Activated naive CD4-positive, alpha-beta T cell (primary cell): ENCODE measurements around the gene CISTR.

Experiments
- DNase-seq, 4 experiments: peaks; one replicate each; lab custom pipeline; 2025; lab: John Stamatoyannopoulos, UW

The CISTR gene

GRCh38 chr12:53743266-53744129, 8.3 kb downstream of the CISTR start:
- peak in 3 of 4 experiments; percentile 30 to 46 (median 42) for DNase-seq

- DNase-seq: no peak
Observed at GRCh38 chr12:53740130-53740491, 11.7 kb downstream of the CISTR start.

- no peak for DNase-seq
Observed at GRCh38 chr12:53739214-53740129, 12.3 kb downstream of the CISTR start.

- DNase-seq: peak in 3 of 4 experiments; percentile 16 to 56 (median 21)
Observed at GRCh38 chr12:53738406-53739213, 13.2 kb downstream of the CISTR start.

GRCh38 chr12:53737951-53738405, 13.8 kb downstream of the CISTR start:
- no peak for DNase-seq

- no peak for DNase-seq
Observed at GRCh38 chr12:53737093-53737808, 14.5 kb downstream of the CISTR start.

- DNase-seq: no peak
Observed at GRCh38 chr12:53736592-53736991, 15.2 kb downstream of the CISTR start.

GRCh38 chr12:53735556-53735955, 16.2 kb downstream of the CISTR start:
- DNase-seq: no peak

- no peak for DNase-seq
Observed at GRCh38 chr12:53734425-53734824, 17.4 kb downstream of the CISTR start.

- no peak for DNase-seq
Observed at GRCh38 chr12:53733807-53734200, 18.0 kb downstream of the CISTR start.

GRCh38 chr12:53733051-53733806, 18.6 kb downstream of the CISTR start:
- no peak for DNase-seq

- DNase-seq: no peak
Observed at GRCh38 chr12:53729644-53730043, 22.1 kb downstream of the CISTR start.

GRCh38 chr12:53728206-53728605, 23.6 kb downstream of the CISTR start:
- DNase-seq: no peak

- DNase-seq: peak; percentile 86 to 94 (median 89)
Observed at GRCh38 chr12:53727310-53728041, 24.3 kb downstream of the CISTR start, which contains the start of gene CALCOCO1. Gene CALCOCO1, minus strand, starts transcription at chr12:53727452. Its CDS starts 2,210 bp downstream, at chr12:53725242.

GRCh38 chr12:53726946-53727309, 24.9 kb downstream of the CISTR start:
- DNase-seq: no peak

GRCh38 chr12:53726341-53726740, 25.4 kb downstream of the CISTR start:
- no peak for DNase-seq

- DNase-seq: no peak
Observed at GRCh38 chr12:53725824-53726223, 26.0 kb downstream of the CISTR start.

- DNase-seq: no peak
Observed at GRCh38 chr12:53722450-53723041, 29.2 kb downstream of the CISTR start.

GRCh38 chr12:53720946-53721345, 30.8 kb downstream of the CISTR start:
- DNase-seq: no peak
